B cell (primary cell): Measurements from ENCODE around the gene KLC4. TPM values are rescaled to one million over a fixed set of nuclear protein-coding genes. Genes with fewer than 3 reads are reported as not detected.

Experiments used
- ATAC-seq: fragments of 200-7000 bp; cut with Tn5 transposase; one replicate; pipeline ENCODE4 v1.10.0; 2021; ENCODE audit warnings: low read depth, mild to moderate bottlenecking, moderate number of reproducible peaks, moderate library complexity
- CTCF ChIA-PET: fragments of 350-600 bp; sonication (Branson Sonifier 250); formaldehyde crosslinking; loops from one replicate; lab custom pipeline; 2021; ENCODE audit warnings: antibody characterized with exemption, inconsistent platforms; lab: Charles Lee
- POLR2A ChIA-PET: fragments of 350-600 bp; sonication (Branson Sonifier 250); formaldehyde crosslinking; loops from one replicate; lab custom pipeline; 2021; ENCODE audit warnings: antibody characterized with exemption; lab: Charles Lee
- DNase-seq: peaks from one replicate; pipeline ENCODE4 v3.0.0; 2013
- H2AFZ ChIP-seq: 2 replicates; pipeline ENCODE4 v1.6.1; 2012; ENCODE audit warnings: mild to moderate bottlenecking, low read depth, low read length; ENCODE audit not compliant: insufficient read depth, poor library complexity, severe bottlenecking
- H3K27ac ChIP-seq, 2 donors: 1 replicate in 1 of 2; 2 replicates in 1 of 2; pipeline ENCODE4 v1.5.1; 2012 to 2013; ENCODE audit warnings: low read length in 2 of 2, mild to moderate bottlenecking in 2 of 2, moderate library complexity in 1 of 2
- H3K27me3 ChIP-seq, 4 experiments: fragments of 200-600 bp in 1 of 4; sonication (generic) in 1 of 4; replicated peaks in 1 of 4; 1 replicate in 2 of 4; 2 replicates in 2 of 4; pipeline versions ENCODE4 v1.6.1 to v1.7.0; 2013 to 2016; ENCODE audit warnings: low read length in 3 of 4, mild to moderate bottlenecking in 2 of 4, mixed read lengths in 1 of 4, moderate library complexity in 1 of 4; ENCODE audit not compliant: insufficient read depth in 4 of 4, control insufficient read depth in 3 of 4; ENCODE audit errors: control extremely low read depth in 1 of 4
- H3K36me3 ChIP-seq, 2 experiments: replicated peaks in 1 of 2; 1 replicate in 1 of 2; 2 replicates in 1 of 2; pipeline versions ENCODE4 v1.6.1 to v1.7.1; 2013; ENCODE audit warnings: low read length in 1 of 2; ENCODE audit not compliant: insufficient read depth in 2 of 2, control insufficient read depth in 1 of 2; ENCODE audit errors: control extremely low read depth in 1 of 2, extremely low read depth in 1 of 2
- H3K4me1 ChIP-seq, 2 donors: fragments of 200-600 bp in 1 of 2; sonication (generic) in 1 of 2; 1 replicate in 1 of 2; 2 replicates in 1 of 2; pipeline versions ENCODE4 v1.5.1 to v1.6.1; 2013 to 2017; ENCODE audit warnings: low read length in 2 of 2; ENCODE audit not compliant: control insufficient read depth in 2 of 2, insufficient read depth in 2 of 2
- H3K4me2 ChIP-seq: replicated peaks from 2 replicates; pipeline ENCODE3; 2012; ENCODE audit warnings: mild to moderate bottlenecking, low read depth, low read length; ENCODE audit not compliant: poor library complexity, severe bottlenecking
- H3K4me3 ChIP-seq, 5 experiments: fragments of 200-600 bp in 1 of 5; sonication (generic) in 1 of 5; 1 replicate in 3 of 5; 2 replicates in 2 of 5; pipeline versions ENCODE4 v1.5.1 to v1.7.0; 2011 to 2016; ENCODE audit warnings: low read length in 4 of 5, mild to moderate bottlenecking in 4 of 5, low read depth in 2 of 5, control low read depth in 1 of 5, moderate library complexity in 1 of 5; ENCODE audit not compliant: insufficient read depth in 1 of 5; ENCODE audit errors: control extremely low read depth in 1 of 5, extremely low read depth in 1 of 5
- H3K79me2 ChIP-seq: fragments of 200-600 bp; sonication (generic); one replicate; pipeline ENCODE4 v1.6.0; 2016; ENCODE audit warnings: low read length; ENCODE audit not compliant: control insufficient read depth, insufficient read depth
- H3K9ac ChIP-seq: fragments of 200-600 bp; sonication (generic); 2 replicates; pipeline ENCODE4 v1.6.1; 2017; ENCODE audit warnings: mild to moderate bottlenecking, low read length, moderate library complexity
- H3K9me3 ChIP-seq, 3 donors: one replicate each; pipeline versions ENCODE4 v1.6.1 to v1.7.1; 2013; ENCODE audit warnings: low read length in 2 of 3; ENCODE audit not compliant: control insufficient read depth in 2 of 3, insufficient read depth in 1 of 3; ENCODE audit errors: control extremely low read depth in 1 of 3
- H4K20me1 ChIP-seq: 2 replicates; pipeline ENCODE4 v1.6.0; 2012; ENCODE audit warnings: mild to moderate bottlenecking, low read length; ENCODE audit not compliant: insufficient read depth, control insufficient read depth, poor library complexity, severe bottlenecking
- H3K27ac Mint-ChIP-seq: one replicate; pipeline ENCODE4 v1.8.0; 2021; ENCODE audit warnings: mixed read lengths
- H3K27me3 Mint-ChIP-seq: one replicate; pipeline ENCODE4 v1.8.0; 2021; ENCODE audit warnings: mixed read lengths
- H3K4me1 Mint-ChIP-seq: one replicate; pipeline ENCODE4 v1.8.0; 2021; ENCODE audit warnings: mixed read lengths
- H3K4me3 Mint-ChIP-seq: one replicate; pipeline ENCODE4 v1.8.0; 2021; ENCODE audit warnings: mixed read lengths
- H3K9me3 Mint-ChIP-seq: one replicate; pipeline ENCODE4 v1.8.0; 2022; ENCODE audit warnings: mixed read lengths; ENCODE audit not compliant: insufficient read depth
- CTCF ChIP-seq: fragments of 200-600 bp; IDR thresholded peaks from one replicate; pipeline ENCODE4 v1.8.0; 2022; ENCODE audit warnings: antibody characterized with exemption, mild to moderate bottlenecking
- EZH2 ChIP-seq: IDR thresholded peaks from 2 replicates; pipeline ENCODE4 v1.6.1; 2012; ENCODE audit warnings: borderline replicate concordance, low read depth, mild to moderate bottlenecking, moderate library complexity, low read length; ENCODE audit not compliant: insufficient read depth, poor library complexity, severe bottlenecking
- WGBS: methylation state at CpG from one replicate; pipeline ENCODE4 v1.1.5; 2013; ENCODE audit warnings: missing lambda C conversion rate; ENCODE audit not compliant: insufficient coverage; 5-methylcytosine and 5-hydroxymethylcytosine counted together
- intact Hi-C: fragments of 100-400 bp; cut with micrococcal nuclease; formaldehyde crosslinking; loops from one replicate; pipeline ENCODE4 v1.10.0; 2022
- polyA plus RNA-seq: library from polyadenylated mRNA; depleted of rRNA; stranded (reverse); fragments of >200 nt; gene quantifications from 2 replicates; pipeline ENCODE4 v1.2.3, GENCODE V29; 2012
- total RNA-seq, 2 donors: library from RNA; stranded (reverse); fragments of 120-200 nt in 1 of 2; gene quantifications; 1 replicate in 1 of 2; 2 replicates in 1 of 2; pipeline versions ENCODE4 v1.2.3 to v1.2.4, GENCODE V29; 2013 to 2022

Gene KLC4
- total and polyA plus RNA-seq, 2 donors (not counting 1 experiment from before 2014, with no cell fraction given): 30.6 to 52.7 TPM

- 96% methylated on average over 7 of the region's 7 CpGs for WGBS
- Histone ChIP-seq H2AFZ (no peak overlapping the region), H3K36me3 (peaks cover 0 to 34% of the 10 kb centered on the region in 2 experiments), H3K79me2 (no peaks in the 10 kb centered on the region), H3K4me2 (no peak overlapping the region), H3K4me3 (no peak overlapping the region), H3K9ac (no peak overlapping the region), H3K9me3 (no peaks in the 10 kb centered on the region), H3K27ac (no peak overlapping the region), H3K27me3 (no peaks in the 10 kb centered on the region), H4K20me1 (no peaks in the 10 kb centered on the region), H3K4me1 (peaks cover 5 to 6% of the 10 kb centered on the region in 2 donors)
- ATAC-seq (no peak), DNase-seq (no peak)
- Mint-ChIP-seq H3K27me3 (no peaks in the 10 kb centered on the region), H3K9me3 (no peaks in the 10 kb centered on the region), H3K4me3 (no peak overlapping the region), H3K27ac (no peak overlapping the region), H3K4me1 (peaks cover 12% of the 10 kb centered on the region)
- intact Hi-C loops: no loop called here
- TF ChIP-seq CTCF (no peak), EZH2 (no peak)
- POLR2A ChIA-PET: no interaction called here
- CTCF ChIA-PET: no interaction called here
These were observed 11.4 kb upstream of the KLC4 start for GRCh38 chr6:43047998-43048397.

DNA sequence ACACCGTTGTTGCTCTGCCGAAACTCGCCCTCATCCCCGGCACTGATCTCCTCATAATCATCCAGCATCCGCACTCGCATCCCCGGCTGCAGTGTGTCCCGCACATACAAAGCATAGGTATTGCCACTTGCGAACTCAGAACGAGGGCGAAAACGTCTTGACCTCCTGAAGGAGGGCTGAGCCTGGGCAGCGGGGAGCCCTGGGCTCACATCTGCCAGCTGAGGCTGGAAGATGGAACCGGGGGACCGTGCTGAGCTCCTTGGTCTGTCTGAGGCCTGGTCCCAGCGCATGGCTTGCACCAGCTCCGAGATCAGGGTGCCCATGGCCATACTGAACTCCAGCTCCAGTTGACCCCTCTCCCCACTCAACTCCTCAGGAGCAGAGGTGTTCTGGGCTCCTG lies 8.4 kb upstream of the KLC4 start:
- Histone ChIP-seq H3K4me2 (no peak overlapping the region), H3K79me2 (no peaks in the 10 kb centered on the region), H3K27ac (no peak overlapping the region), H4K20me1 (no peaks in the 10 kb centered on the region), H3K9ac (no peak overlapping the region), H3K4me1 (peaks cover 14 to 17% of the 10 kb centered on the region in 2 donors), H3K36me3 (peaks cover 0 to 26% of the 10 kb centered on the region in 2 experiments), H3K27me3 (no peaks in the 10 kb centered on the region), H3K9me3 (no peaks in the 10 kb centered on the region), H3K4me3 (no peak overlapping the region), H2AFZ (no peak overlapping the region)
- H3K9me3 Mint-ChIP-seq: no peaks in the 10 kb centered on the region
- intact Hi-C loops: loop anchor here (10.0 kb wide), 1 partner anchor 476 kb away; no protein-coding TSS in a partner anchor
- DNase-seq: no peak
- peaks cover 27% of the 10 kb centered on the region for H3K4me1 Mint-ChIP-seq
- no peak for TF ChIP-seq CTCF
- TF ChIP-seq EZH2: no peak
- no peak overlapping the region for H3K4me3 Mint-ChIP-seq
- CTCF ChIA-PET: no interaction called here
- no peak for ATAC-seq
- WGBS: 98% methylated on average over 16 of the region's 17 CpGs
- POLR2A ChIA-PET: interaction anchor here (0.6 kb wide), 1 partner anchor 29 kb away, joined by 3 read pairs; no protein-coding TSS in a partner anchor
- no peak overlapping the region for H3K27ac Mint-ChIP-seq
- H3K27me3 Mint-ChIP-seq: no peaks in the 10 kb centered on the region
